Breast epithelium (tissue), 3 donors: ENCODE data around the gene PFKFB1.

ENCODE experiments used
- POLR2A ChIP-seq: fragments of 450-650 bp; IDR thresholded peaks from one replicate; pipeline ENCODE4 v1.6.1; 2016; ENCODE audit warnings: antibody characterized with exemption, mild to moderate bottlenecking, moderate library complexity
- POLR2AphosphoS5 ChIP-seq, 3 donors: sonication (generic); formaldehyde crosslinking; IDR thresholded peaks; one replicate each; pipeline ENCODE4 v1.6.1; 2017; ENCODE audit warnings: antibody characterized with exemption in 3 of 3
- TF ChIP-seq, protein P1 (sequence below), 3 donors: fragments of 450-650 bp; IDR thresholded peaks; one replicate each; pipeline ENCODE4 v1.5.1; 2016 to 2017; ENCODE audit warnings: antibody characterized with exemption in 3 of 3, mild to moderate bottlenecking in 3 of 3, moderate library complexity in 3 of 3

DNA sequence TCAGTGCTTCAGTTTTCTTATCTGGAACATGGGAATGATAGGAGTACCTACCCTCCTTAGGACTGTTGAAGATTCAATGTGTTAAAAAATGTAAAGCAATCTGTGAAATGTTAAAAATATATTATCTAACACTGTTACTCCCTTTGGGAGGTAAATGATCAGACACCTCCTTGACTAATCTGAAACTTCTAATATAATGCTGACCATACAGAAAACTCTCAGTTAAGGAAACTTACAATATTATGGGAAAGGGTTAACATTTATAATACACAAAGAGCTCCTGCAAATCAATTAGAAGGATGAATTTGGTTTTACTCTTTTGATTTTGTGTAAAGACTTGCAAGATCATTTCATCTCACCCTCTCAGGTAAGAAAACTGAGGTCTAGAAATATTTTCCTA, 1.6 kb upstream of the PFKFB1 start:
- TF ChIP-seq POLR2AphosphoS5 (IDR thresholded peaks at IDR 0.05), result no peak
- TF ChIP-seq POLR2A, result no peak
- TF ChIP-seq, protein P1, sequence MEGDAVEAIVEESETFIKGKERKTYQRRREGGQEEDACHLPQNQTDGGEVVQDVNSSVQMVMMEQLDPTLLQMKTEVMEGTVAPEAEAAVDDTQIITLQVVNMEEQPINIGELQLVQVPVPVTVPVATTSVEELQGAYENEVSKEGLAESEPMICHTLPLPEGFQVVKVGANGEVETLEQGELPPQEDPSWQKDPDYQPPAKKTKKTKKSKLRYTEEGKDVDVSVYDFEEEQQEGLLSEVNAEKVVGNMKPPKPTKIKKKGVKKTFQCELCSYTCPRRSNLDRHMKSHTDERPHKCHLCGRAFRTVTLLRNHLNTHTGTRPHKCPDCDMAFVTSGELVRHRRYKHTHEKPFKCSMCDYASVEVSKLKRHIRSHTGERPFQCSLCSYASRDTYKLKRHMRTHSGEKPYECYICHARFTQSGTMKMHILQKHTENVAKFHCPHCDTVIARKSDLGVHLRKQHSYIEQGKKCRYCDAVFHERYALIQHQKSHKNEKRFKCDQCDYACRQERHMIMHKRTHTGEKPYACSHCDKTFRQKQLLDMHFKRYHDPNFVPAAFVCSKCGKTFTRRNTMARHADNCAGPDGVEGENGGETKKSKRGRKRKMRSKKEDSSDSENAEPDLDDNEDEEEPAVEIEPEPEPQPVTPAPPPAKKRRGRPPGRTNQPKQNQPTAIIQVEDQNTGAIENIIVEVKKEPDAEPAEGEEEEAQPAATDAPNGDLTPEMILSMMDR (IDR thresholded peaks at IDR 0.05), result no peak
